Stimulated activated CD8-positive, alpha-beta memory T cell treated with anti-CD3 and anti-CD28 coated beads, Interleukin-12 subunit alpha, Interleukin-12 subunit beta, amount 100 ng/mL, for 1 hour (primary cell): ENCODE results near the gene DENND1A.

Experiments
- DNase-seq: peaks from one replicate; pipeline ENCODE4 v3.0.0-alpha.2; 2020; ENCODE audit warnings: low read depth

DENND1A gene

GRCh38 chr9:123487944-123488548 lies 441.9 kb downstream of the DENND1A start:
- no peak for DNase-seq

- no peak for DNase-seq
Observed at GRCh38 chr9:123486431-123486830, 443.5 kb downstream of the DENND1A start.

GRCh38 chr9:123485216-123485615 lies 444.7 kb downstream of the DENND1A start:
- DNase-seq: no peak

- no peak for DNase-seq
Observed at GRCh38 chr9:123484130-123484529, 445.8 kb downstream of the DENND1A start.

GRCh38 chr9:123483191-123483803 lies 446.6 kb downstream of the DENND1A start:
- no peak for DNase-seq

GRCh38 chr9:123482295-123482968 lies 447.5 kb downstream of the DENND1A start:
- no peak for DNase-seq

- no peak for DNase-seq
Observed at GRCh38 chr9:123481209-123481865, 448.6 kb downstream of the DENND1A start.

GRCh38 chr9:123480791-123481190 lies 449.1 kb downstream of the DENND1A start:
- no peak for DNase-seq

GRCh38 chr9:123480096-123480495 lies 449.8 kb downstream of the DENND1A start:
- DNase-seq: no peak

GRCh38 chr9:123478967-123479602 lies 450.8 kb downstream of the DENND1A start:
- no peak for DNase-seq

- DNase-seq: no peak
Observed at GRCh38 chr9:123478160-123478559, 451.8 kb downstream of the DENND1A start.

GRCh38 chr9:123475407-123475806 lies 454.5 kb downstream of the DENND1A start:
- no peak for DNase-seq

GRCh38 chr9:123472862-123473614 lies 456.9 kb downstream of the DENND1A start:
- no peak for DNase-seq

- no peak for DNase-seq
Observed at GRCh38 chr9:123471843-123472570, 457.9 kb downstream of the DENND1A start.

- no peak for DNase-seq
Observed at GRCh38 chr9:123470991-123471770, 458.7 kb downstream of the DENND1A start.

- DNase-seq: no peak
Observed at GRCh38 chr9:123470121-123470782, 459.7 kb downstream of the DENND1A start.

- DNase-seq: no peak
Observed at GRCh38 chr9:123469282-123469681, 460.6 kb downstream of the DENND1A start.

GRCh38 chr9:123468541-123468940 lies 461.4 kb downstream of the DENND1A start:
- DNase-seq: no peak

GRCh38 chr9:123465304-123465703 lies 464.6 kb downstream of the DENND1A start:
- DNase-seq: no peak

- DNase-seq: no peak
Observed at GRCh38 chr9:123460091-123460490, 469.8 kb downstream of the DENND1A start.
